SH-SY5Y (cell line): Measurements from ENCODE around the gene ACVR1.

Experiments used
- GATA2 ChIP-seq: IDR thresholded peaks from 2 replicates; pipeline ENCODE4 v1.6.1; 2011; ENCODE audit warnings: mild to moderate bottlenecking, low read depth, low read length
- GATA3 ChIP-seq: IDR thresholded peaks from 2 replicates; pipeline ENCODE4 v1.6.1; 2011; ENCODE audit warnings: low read depth, mild to moderate bottlenecking, low read length, moderate library complexity

The ACVR1 gene

GRCh38 chr2:157900684-157901083, 24.6 kb upstream of the ACVR1 start:
- TF ChIP-seq GATA2 (no peak), GATA3 (no peak)

GRCh38 chr2:157900203-157900602, 24.1 kb upstream of the ACVR1 start:
- TF ChIP-seq GATA2 (no peak), GATA3 (no peak)

GRCh38 chr2:157899125-157899839, 23.2 kb upstream of the ACVR1 start:
- no peak for TF ChIP-seq GATA2
- TF ChIP-seq GATA3 = no peak

- TF ChIP-seq GATA3 = no peak
- no peak for TF ChIP-seq GATA2
Observed at GRCh38 chr2:157898591-157898996, 22.5 kb upstream of the ACVR1 start.

GRCh38 chr2:157897106-157897971, 21.2 kb upstream of the ACVR1 start:
- TF ChIP-seq GATA2 (no peak), GATA3 (no peak)

- no peak for TF ChIP-seq GATA2
- TF ChIP-seq GATA3 = no peak
Observed at GRCh38 chr2:157895531-157895930, 19.4 kb upstream of the ACVR1 start.

GRCh38 chr2:157894694-157895435, 18.7 kb upstream of the ACVR1 start:
- TF ChIP-seq GATA3 (no peak), GATA2 (no peak)

GRCh38 chr2:157893611-157894010, 17.5 kb upstream of the ACVR1 start:
- no peak for TF ChIP-seq GATA2
- TF ChIP-seq GATA3 = no peak

- TF ChIP-seq GATA3 (no peak), GATA2 (no peak)
Observed at GRCh38 chr2:157891643-157892041, 15.5 kb upstream of the ACVR1 start.

GRCh38 chr2:157890969-157891642, 15.0 kb upstream of the ACVR1 start:
- TF ChIP-seq GATA3 (no peak), GATA2 (no peak)

GRCh38 chr2:157887946-157888345, 11.8 kb upstream of the ACVR1 start:
- no peak for TF ChIP-seq GATA2
- no peak for TF ChIP-seq GATA3

- no peak for TF ChIP-seq GATA3
- TF ChIP-seq GATA2 = no peak
Observed at GRCh38 chr2:157880927-157881326, 4.8 kb upstream of the ACVR1 start.

- no peak for TF ChIP-seq GATA3
Observed at GRCh38 chr2:157877761-157878400, 1.8 kb upstream of the ACVR1 start.

GRCh38 chr2:157876786-157877138, 632 bp upstream of the ACVR1 start:
- TF ChIP-seq GATA3 (no peak), GATA2 (no peak)
